Measurements from ENCODE around the gene CCDC88A. TPM values are rescaled to one million over a fixed set of nuclear protein-coding genes. Genes with fewer than 3 reads are reported as not detected.
A peak's percentile ranks its signal among the peaks of the same experiment; 100 is the strongest.
"Not testable (repeated sequence)": the region's sequence is repeated elsewhere in the genome, so short reads cannot be mapped to it uniquely, and the experiment has no call there.

Gene CCDC88A
- total RNA-seq, 1 donor from 2014 or later = 15.8 TPM

DNA sequence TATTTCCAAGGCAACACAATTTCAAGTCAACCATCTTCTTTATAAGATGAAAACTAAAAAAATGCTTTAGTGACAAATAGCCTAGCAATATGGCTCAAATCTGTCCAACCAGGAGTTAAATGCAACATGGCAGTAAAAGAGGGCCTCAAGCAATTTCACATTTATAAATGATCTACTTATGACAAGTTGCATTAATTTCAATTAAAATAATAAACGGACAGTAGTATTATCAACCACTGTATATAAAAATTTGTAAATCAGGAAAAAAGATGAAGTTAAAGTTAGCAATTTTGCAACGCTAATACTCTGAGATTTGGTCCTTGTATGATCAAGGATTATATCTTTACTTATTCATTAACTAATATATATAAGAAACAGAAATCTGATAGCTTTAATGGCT, 19.3 kb downstream of the CCDC88A start:
- intact Hi-C loops (cut with micrococcal nuclease) = no loop called here
- DNase-seq = no peak
- no peak for ATAC-seq

DNA sequence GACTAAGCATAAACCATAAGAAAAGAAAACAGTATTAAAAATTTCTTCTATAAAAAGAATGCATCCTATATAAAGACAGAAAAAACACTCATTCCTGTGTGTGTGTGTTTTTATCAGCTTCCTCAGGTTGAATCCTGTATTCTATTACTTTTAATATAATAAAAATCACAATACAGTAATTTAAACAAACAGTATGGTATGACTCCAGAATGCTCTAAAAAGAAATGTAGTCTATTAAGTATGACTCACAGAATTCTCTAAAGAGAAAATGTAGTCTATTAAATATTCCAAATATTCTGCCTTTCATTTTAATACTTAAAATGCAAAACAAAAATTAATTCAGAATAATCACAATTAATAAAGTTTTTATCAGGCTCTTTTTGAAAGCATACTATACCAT, 19.8 kb downstream of the CCDC88A start:
- intact Hi-C loops (cut with micrococcal nuclease) = no loop called here
- no peak for ATAC-seq
- no peak for DNase-seq

DNA sequence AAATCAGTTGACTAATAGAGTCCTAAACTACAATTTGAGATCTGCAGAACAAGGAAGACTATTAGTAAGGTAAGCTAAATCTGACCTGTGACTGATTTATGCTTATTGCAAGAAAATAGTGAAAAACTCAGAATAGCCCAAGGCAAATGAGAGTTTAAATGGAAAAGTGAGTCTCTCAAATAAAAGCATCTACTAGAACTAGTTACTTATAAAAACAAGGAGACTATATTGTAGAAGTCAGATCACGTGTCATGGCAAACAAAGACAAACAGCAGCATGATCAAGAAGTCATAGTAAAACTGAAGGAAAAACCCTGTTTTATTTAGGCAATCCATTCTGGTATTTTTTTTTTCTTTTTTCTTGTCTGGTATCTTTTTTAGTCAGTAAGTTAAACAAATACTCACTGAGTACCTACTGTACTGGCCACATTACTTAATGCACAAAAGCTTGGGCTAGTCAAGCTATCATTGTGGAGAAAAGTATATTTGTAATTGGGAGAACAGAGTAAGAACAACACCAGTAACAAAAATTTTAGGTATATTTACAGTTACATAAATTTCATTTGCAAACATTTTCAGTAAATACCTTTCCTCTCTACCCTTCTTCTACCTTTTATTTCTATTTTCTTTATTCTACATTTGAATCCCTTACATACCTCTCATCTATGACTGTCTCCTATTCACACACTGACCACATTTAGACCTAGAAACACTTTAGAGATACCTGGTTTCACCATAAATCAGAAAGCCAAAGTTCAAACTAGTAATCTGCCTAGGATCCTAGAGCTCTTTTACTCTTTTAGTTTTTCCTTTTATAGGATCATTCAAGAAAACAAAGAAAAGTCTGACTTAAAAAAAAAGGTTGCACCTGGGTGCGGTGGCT, 23.7 kb downstream of the CCDC88A start:
- no peak for ATAC-seq
- DNase-seq = no peak
- intact Hi-C loops (cut with micrococcal nuclease) = no loop called here

DNA sequence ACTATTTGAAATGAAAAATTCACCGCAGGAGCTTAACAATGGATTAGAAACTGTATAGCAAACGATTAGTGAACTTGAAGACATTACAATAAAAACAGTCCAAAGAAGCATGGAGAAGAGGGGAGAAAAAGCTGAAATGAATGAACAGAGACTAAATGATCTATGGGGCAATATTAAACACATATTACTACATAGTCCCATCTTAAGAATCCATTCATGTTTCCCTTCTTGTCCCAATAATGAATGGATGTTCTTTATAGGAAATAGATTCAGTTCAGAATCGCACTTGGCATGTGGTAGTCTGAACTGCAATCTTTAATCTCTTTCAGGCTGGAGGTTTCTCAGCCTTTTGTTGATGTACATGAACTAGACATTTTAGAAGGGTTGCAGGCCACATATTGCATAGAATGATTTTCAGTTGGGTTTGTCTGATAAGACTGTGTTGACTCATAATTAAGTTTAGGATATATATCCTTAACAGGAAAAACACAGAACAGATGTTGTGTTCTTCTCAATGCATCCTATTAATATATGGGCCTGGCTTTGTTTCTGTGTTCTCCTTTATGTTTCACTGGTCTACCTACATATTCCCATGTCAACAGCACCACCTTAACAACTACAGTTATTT, 27.9 kb downstream of the CCDC88A start:
- no peak for ATAC-seq
- DNase-seq = no peak
- intact Hi-C loops (cut with micrococcal nuclease) = no loop called here

DNA sequence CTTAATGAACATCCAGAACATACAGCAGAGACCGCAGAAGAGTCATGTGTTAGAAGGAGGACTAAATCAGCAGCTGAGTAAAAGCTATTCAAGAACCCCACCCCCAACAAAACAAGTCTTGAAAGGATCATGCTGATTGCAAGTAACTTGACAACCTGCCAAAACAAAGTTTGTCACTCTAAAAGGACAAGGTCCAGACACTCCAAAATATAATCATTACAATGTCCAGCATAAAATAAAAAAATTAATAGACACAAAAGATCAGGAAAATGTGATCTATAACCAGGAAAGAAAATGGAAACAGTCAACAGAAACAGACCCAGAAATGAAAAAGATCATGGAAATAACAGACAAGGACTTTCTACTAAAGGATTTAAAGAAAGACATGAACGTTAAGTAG, 28.5 kb downstream of the CCDC88A start:
- intact Hi-C loops (cut with micrococcal nuclease) = no loop called here
- DNase-seq (no peak), ATAC-seq (no peak)

DNA sequence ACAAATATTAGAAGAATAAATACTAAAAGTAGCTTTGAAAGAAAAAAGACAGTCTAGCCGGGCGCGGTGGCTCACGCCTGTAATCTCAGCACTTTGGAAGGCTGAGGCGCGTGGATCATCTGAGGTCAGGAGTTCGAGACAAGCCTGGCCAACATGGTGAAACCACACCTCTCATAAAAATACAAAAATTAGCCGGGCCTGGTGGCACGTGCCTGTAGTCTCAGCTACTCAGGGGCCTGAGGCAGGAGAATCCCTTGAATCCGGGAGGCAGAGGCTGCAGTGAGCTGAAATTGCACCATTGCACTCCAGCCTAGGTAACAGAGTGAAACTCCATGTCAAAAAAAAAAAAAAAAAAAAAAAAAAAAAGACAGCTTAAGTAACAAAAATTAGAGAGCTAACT, 34.1 kb downstream of the CCDC88A start:
- ATAC-seq; DNase-seq; intact Hi-C loops (cut with micrococcal nuclease): not testable (repeated sequence)

DNA sequence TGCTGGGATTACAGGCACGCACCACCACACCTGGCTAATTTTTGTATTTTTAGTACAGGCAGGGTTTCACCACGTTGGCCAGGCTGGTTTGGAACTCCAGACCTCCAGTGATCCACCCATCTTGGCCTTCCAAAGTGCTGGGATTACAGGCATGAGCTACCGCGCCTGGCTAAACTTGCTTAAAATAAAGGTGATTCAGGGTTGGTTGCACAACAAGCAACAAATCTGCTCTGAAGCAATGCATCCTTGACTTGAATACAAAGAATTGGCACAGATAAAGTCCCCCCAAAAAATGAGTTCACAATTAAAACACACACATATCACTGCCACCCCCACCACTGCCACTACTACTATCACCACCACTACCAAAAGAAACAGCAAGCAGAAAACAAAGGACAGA, 34.9 kb downstream of the CCDC88A start:
- no peak for DNase-seq
- no peak for ATAC-seq
- intact Hi-C loops (cut with micrococcal nuclease) = no loop called here

DNA sequence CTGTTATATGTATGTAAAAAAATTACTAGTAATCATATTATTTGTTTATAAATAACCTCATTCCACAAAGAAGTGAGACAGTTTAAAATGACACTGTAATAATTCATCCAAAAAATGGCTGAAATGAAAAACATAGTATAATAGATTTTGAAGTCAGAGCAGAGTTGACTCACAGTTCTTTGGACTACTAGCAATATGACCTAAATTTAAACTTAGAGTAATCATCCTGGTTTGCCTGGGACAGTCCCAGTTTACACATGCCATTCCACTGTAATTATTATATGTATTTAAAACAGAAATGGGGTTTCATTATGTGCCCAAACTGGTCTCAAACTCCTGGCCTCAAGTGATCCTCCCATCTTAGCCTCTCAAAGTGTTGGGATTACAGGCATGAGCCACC, 48.3 kb downstream of the CCDC88A start:
- no peak for ATAC-seq
- no peak for DNase-seq
- intact Hi-C loops (cut with micrococcal nuclease) = no loop called here

DNA sequence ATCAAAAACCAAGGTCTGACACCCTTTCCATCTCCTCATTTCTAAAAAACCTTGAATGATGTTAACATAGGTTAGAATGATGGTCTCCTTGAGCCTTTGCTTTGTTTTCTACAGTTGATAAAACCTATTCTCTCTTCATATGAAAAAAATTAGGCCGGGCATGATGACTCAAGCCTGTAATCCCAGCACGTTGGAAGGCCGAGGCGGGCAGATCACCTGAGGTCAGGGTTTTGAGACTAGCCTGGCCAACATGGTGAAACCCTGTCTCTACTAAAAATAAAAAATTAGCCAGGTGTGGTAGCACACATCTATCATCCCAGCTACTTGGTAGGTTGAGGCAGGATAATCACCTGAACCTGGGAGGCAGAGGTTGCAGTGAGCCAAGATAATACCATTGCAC, 49.4 kb downstream of the CCDC88A start:
- intact Hi-C loops (cut with micrococcal nuclease) = no loop called here
- ATAC-seq (no peak), DNase-seq (no peak)

DNA sequence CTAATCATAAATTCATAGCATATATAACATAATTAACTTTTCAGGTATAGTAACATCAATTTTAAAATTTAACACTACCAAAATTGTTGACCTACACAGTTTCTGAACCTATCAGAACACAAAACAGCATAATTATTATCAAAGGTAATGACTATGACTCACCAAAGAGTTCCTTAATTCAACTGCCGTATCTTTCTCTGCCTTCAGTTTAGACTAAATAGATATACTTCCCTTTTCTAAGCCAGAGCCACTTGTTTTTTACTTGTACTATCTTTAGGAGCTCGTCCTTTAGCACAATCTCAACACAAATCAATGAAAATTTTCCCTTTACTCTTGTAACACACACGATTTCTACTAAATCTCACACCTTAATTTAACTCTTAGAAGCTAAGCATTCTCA, 54.4 kb downstream of the CCDC88A start:
- DNase-seq (no peak), ATAC-seq (no peak)
- intact Hi-C loops (cut with micrococcal nuclease) = no loop called here

DNA sequence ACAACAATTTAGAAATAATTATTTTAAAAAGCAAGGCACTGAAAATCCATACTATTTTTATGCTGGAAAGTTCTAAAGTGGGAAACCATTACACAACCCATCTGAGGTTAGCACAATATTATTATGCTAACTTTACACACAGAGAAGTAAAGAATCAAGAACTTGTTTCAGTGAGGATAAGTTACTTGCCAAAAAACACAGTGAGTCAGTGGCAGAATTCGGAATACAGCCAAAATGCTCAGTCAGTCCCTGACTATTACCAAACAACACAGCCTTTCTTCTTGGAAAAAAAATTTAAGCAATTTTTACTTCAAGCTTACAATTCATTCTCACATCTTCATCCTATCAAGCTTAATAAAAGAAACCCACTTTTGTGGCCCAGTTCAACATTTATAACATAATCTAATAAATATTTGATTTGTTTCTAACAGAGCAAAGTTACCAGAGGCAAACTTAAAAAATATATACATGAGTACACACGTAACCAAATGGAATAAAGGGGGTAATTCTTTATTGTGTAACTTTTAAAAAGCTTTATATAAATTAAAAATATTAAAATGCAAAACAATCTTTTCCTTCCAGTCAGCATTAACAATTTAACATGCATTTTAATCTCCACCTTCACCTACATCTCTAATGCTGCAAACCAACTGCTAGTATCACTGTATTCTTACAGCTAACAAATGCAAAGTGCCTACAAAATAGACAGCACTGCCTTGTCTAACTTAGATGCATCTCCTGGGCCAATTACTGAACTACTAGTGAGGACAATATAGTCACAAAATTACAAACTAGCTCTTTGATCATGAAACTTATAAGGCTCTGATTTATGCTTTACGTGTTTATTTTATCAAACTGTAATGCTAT, 55.2 kb downstream of the CCDC88A start:
- DNase-seq (no peak), ATAC-seq (peak; percentile 95)
- intact Hi-C loops (cut with micrococcal nuclease) = no loop called here

DNA sequence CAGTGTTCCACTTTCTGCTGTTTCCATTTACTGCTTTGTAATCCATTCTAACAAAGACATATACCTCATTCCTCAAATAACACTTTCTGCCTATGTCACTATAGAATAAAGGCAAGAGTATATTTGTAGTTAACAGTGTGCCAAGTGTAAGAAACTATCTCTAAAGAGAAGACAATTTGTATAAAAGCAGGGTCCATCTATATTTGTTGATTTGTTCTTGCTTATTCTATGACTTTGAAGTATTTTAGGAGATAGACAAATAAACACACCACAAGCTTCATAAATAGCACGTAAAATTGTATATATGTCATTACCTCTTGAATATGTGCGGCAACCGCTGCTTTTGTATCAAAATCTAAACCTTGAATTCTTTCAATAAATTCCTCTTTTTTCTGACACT, 56.0 kb downstream of the CCDC88A start:
- intact Hi-C loops (cut with micrococcal nuclease) = no loop called here
- DNase-seq (no peak), ATAC-seq (no peak)

DNA sequence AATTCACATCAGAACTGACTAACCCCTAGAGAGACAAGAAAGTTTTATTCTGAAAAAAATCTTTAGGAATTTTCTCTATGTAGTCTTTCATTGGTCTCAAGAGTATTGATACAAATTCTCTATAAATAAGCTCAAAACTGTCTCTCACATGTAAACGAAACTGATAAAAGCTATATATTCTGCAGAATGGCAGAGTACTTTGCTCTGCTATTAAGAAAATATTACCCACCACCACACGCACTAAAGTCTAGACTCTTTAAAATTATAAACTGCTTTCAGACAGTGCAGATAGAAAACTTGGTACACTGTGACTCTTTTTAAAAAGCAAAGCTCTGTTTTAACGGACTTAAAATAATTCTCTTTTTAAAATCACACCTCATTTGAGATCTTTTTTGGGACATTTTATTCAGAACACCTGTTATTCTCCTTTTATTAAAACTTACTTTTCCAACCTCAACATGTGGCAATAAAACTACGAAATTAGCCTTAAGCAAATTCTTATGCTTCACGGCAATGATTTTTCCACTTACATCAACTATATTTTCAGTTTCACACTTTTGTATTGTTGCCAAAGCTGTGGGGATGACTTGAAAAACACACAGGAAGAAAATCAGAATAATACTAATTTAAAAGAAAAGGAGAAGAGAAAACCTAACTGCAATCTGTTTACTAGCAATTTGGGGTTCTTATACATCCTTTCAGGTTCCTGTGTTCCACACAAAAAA, 58.0 kb downstream of the CCDC88A start:
- ATAC-seq = no peak
- intact Hi-C loops (cut with micrococcal nuclease) = no loop called here

DNA sequence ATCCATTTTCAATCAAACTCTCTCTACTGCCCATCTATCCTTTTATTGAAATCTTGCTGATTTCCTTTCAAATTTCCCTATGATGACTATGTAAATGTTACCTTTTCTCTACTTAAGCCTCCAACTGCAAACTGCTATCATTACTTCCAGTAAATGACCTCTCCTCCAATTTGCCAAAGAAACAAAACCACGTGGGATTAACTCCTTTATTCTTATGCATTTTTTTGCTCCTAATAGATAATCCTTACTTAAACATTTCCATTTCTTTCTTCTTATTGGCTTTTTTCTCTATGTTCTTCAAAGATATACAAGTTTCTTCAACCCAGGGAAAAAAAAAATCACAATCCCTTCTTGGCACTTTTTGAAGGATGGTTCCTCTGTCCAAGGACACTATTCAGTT, 61.2 kb downstream of the CCDC88A start:
- intact Hi-C loops (cut with micrococcal nuclease) = no loop called here
- ATAC-seq = no peak
- no peak for DNase-seq

More for the DNA sequence above, 58.0 kb downstream of the CCDC88A start:
- no peak for DNase-seq

DNA sequence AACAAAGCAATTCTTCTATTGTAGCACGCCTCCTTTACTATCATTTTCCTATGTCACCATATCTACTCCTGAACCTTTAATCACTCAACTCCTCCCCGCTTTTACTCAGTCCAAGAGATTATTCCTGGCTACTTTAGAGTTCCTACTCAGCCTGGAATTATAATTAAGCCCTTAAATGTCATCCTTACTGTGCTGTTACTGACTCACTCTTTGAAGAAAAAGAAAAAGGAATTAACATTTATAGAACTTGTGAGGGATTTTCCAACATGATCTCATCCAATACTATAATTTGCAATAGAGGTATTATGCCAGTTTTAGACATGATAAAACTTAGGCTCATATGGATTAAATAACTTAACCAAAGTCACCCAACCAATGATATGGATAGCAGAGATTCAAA, 61.7 kb downstream of the CCDC88A start:
- intact Hi-C loops (cut with micrococcal nuclease) = no loop called here
- ATAC-seq = no peak
- DNase-seq = no peak

DNA sequence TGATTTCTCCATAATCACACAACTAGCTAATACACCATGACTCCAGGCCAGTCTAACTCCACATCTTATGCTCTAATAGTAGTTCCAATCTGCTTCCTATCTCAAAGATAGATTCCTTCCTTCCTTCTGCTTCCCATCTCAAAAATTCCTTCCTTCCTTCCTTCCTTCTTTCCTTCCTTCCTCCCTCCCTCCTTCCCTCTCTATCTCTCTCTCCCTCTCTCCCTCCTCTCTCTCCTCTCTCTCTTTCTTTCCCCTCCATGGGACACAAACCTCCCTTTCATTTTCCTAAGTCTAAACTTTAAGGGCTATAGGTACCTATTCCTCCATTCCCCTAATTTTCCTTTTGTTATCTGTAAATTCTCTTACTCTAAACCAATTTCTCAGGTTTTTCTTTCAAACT, 62.5 kb downstream of the CCDC88A start:
- ATAC-seq = no peak
- DNase-seq = no peak
- intact Hi-C loops (cut with micrococcal nuclease) = no loop called here

DNA sequence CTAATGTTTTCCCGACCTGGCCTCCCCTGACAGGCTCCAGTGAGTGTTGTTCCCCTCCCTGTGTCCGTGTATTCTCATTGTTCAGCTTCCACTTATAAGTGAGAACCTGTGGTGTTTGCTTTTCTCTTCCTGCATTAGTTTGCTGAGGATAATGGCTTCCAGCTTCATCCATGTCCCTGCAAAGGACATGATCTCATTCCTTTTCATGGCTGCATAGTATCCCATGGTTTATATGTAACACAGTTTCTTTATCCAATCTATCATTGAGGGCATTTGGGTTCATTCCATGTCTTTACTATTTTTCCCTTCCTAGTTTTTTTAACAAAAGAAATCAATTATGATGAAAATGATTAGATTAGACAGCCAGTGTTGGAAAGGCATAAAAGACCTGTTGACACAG, 63.5 kb downstream of the CCDC88A start:
- ATAC-seq; DNase-seq; intact Hi-C loops (cut with micrococcal nuclease): not testable (repeated sequence)

DNA sequence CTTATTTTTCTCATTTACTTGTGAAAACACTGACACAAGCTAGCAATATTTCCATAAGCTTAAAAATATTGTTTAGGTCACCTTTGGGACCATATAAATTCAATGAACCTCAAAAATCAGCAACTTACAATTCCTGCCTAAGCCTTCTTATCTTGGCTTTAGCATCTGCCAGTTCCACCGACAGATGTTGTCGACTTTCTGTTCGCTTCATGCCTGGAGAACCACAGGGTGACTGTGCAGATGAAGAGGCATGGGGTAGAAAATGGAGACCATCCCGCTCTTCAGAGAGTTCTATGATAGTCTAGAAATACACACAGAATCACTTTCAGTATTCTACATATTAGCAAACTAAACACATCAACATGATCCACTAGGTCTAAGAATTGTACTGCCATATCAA, 64.2 kb downstream of the CCDC88A start:
- DNase-seq = no peak
- intact Hi-C loops (cut with micrococcal nuclease) = no loop called here
- ATAC-seq = no peak

DNA sequence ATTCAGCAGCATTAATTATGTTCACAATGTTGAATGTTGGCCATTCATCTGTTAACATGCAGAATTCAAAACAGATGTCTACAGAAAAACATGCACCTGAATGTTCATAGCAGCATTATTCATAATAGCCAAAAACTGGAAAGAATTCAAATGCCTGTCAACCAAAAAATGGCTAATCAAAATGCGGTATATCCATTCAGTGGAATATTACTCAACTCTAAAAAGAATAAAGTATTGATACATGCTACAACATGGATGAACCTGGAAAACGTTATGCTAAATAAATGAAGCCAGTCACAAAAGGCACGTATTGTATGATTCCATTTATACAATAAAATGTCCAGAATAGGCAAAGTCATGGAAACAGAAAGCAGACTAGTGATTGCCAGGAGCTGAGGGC, 68.0 kb downstream of the CCDC88A start:
- intact Hi-C loops (cut with micrococcal nuclease) = no loop called here
- ATAC-seq (no peak), DNase-seq (no peak)

Measured in left ventricle myocardium superior (tissue), 1 donor.